ENCODE results near the gene GRID2.
"Not testable (repeated sequence)": the region's sequence is repeated elsewhere in the genome, so short reads cannot be mapped to it uniquely, and the experiment has no call there.

Gene GRID2

GRCh38 chr4:93201471-93202096 lies 897.8 kb downstream of the GRID2 start:
- DNase-seq (ENCODE audit: low spot score): no peak

GRCh38 chr4:93203708-93204107 lies 899.9 kb downstream of the GRID2 start:
- DNase-seq (ENCODE audit: low spot score): peak; percentile 46

GRCh38 chr4:93212250-93212649 lies 908.5 kb downstream of the GRID2 start:
- DNase-seq (ENCODE audit: low spot score): no peak

- DNase-seq (ENCODE audit: low spot score): no peak
Observed at GRCh38 chr4:93216646-93217045, 912.9 kb downstream of the GRID2 start.

GRCh38 chr4:93217431-93217830 lies 913.7 kb downstream of the GRID2 start:
- no peak for DNase-seq (ENCODE audit: low spot score)

- no peak for DNase-seq (ENCODE audit: low spot score)
Observed at GRCh38 chr4:93221771-93222170, 918.0 kb downstream of the GRID2 start.

- DNase-seq (ENCODE audit: low spot score): no peak
Observed at GRCh38 chr4:93228021-93228420, 924.3 kb downstream of the GRID2 start.

- no peak for DNase-seq (ENCODE audit: low spot score)
Observed at GRCh38 chr4:93232883-93233282, 929.1 kb downstream of the GRID2 start.

GRCh38 chr4:93237521-93237920 lies 933.8 kb downstream of the GRID2 start:
- no peak for DNase-seq (ENCODE audit: low spot score)

GRCh38 chr4:93243262-93243661 lies 939.5 kb downstream of the GRID2 start:
- no peak for DNase-seq (ENCODE audit: low spot score)

GRCh38 chr4:93261207-93261606 lies 957.4 kb downstream of the GRID2 start:
- DNase-seq (ENCODE audit: low spot score): no peak

- no peak for DNase-seq (ENCODE audit: low spot score)
Observed at GRCh38 chr4:93263166-93263565, 959.4 kb downstream of the GRID2 start.

- DNase-seq (ENCODE audit: low spot score): no peak
Observed at GRCh38 chr4:93267747-93268146, 964.0 kb downstream of the GRID2 start.

GRCh38 chr4:93285346-93285745 lies 981.6 kb downstream of the GRID2 start:
- DNase-seq (ENCODE audit: low spot score): no peak

GRCh38 chr4:93289241-93289640 lies 985.5 kb downstream of the GRID2 start:
- no peak for DNase-seq (ENCODE audit: low spot score)

- DNase-seq (ENCODE audit: low spot score): no peak
Observed at GRCh38 chr4:93289831-93290230, 986.1 kb downstream of the GRID2 start.

- DNase-seq (ENCODE audit: low spot score): no peak
Observed at GRCh38 chr4:93299118-93299517, 995.4 kb downstream of the GRID2 start.

GRCh38 chr4:93300780-93301555 lies 997.2 kb downstream of the GRID2 start:
- not testable (repeated sequence) for DNase-seq (ENCODE audit: low spot score)

GRCh38 chr4:93302310-93302709 lies 998.5 kb downstream of the GRID2 start:
- DNase-seq (ENCODE audit: low spot score): no peak

GRCh38 chr4:93303440-93303839 lies 999.7 kb downstream of the GRID2 start:
- no peak for DNase-seq (ENCODE audit: low spot score)

- DNase-seq (ENCODE audit: low spot score): no peak
Observed at GRCh38 chr4:93312299-93312698, 1008.5 kb downstream of the GRID2 start.

- no peak for DNase-seq (ENCODE audit: low spot score)
Observed at GRCh38 chr4:93313197-93313596, 1009.4 kb downstream of the GRID2 start.

- no peak for DNase-seq (ENCODE audit: low spot score)
Observed at GRCh38 chr4:93317057-93317456, 1013.3 kb downstream of the GRID2 start.

- no peak for DNase-seq (ENCODE audit: low spot score)
Observed at GRCh38 chr4:93317561-93317960, 1013.8 kb downstream of the GRID2 start.

Data from NAMALWA (cell line).